Mesothelial cell of epicardium (in vitro differentiated cells): ENCODE results near the gene KLHL2. TPM values are rescaled to one million over a fixed set of nuclear protein-coding genes. Genes with fewer than 3 reads are reported as not detected.

ENCODE experiments used
- DNase-seq, 2 experiments: peaks; one replicate each; pipeline ENCODE4 v3.0.0; 2021; ENCODE audit warnings: low spot score in 2 of 2; ENCODE audit not compliant: unreplicated experiment in 2 of 2
- H3K27ac Mint-ChIP-seq: 2 replicates; pipeline ENCODE4 v1.8.0; 2021; ENCODE audit warnings: mixed read lengths
- H3K27me3 Mint-ChIP-seq: 2 replicates; pipeline ENCODE4 v1.8.0; 2021; ENCODE audit warnings: low read depth, mixed read lengths
- H3K36me3 Mint-ChIP-seq: 2 replicates; pipeline ENCODE4 v1.8.0; 2021; ENCODE audit warnings: mixed read lengths
- H3K4me1 Mint-ChIP-seq: 2 replicates; pipeline ENCODE4 v1.8.0; 2021; ENCODE audit warnings: mixed read lengths
- H3K4me3 Mint-ChIP-seq: 2 replicates; pipeline ENCODE4 v1.8.0; 2021; ENCODE audit warnings: mild to moderate bottlenecking, moderate library complexity, mixed read lengths
- H3K9me3 Mint-ChIP-seq: 2 replicates; pipeline ENCODE4 v1.8.0; 2021; ENCODE audit warnings: mixed read lengths
- total RNA-seq: library from RNA; stranded (reverse); gene quantifications from 3 replicates; pipeline ENCODE4 v1.2.1, GENCODE V29; 2021
- TF ChIP-seq, protein P1 (sequence below): fragments of 200-600 bp; sonication (generic); IDR thresholded peaks from one replicate; pipeline ENCODE4 v1.5.0; 2021; ENCODE audit warnings: antibody characterized with exemption; ENCODE audit not compliant: unreplicated experiment

Gene KLHL2
- total RNA-seq, 1 donor from 2014 or later = 9.9 TPM

DNA sequence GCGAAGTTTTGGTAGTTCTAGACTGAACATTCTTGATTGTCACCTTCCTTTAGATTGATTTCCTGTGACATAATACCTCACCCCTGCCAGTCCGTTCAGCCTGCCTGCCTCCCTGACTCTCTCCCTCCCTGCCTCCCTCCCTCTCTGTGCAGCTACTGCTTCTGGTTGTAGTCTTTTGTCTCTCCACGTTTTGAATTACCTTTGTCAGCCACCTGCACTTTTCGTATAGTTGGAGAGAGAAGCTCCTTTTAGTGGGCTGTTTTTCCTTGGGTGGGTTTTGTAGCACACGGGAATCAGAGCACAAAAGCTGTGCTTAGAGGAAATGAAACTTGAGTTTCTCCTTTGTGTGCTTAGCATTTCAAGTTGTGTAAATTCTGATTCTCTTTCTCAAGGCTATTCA is 87.5 kb downstream of the KLHL2 start:
- DNase-seq = no peak
- Mint-ChIP-seq H3K9me3 (no peaks in the 10 kb centered on the region), H3K27ac (peak overlapping the region; percentile 9), H3K36me3 (peaks cover 5% of the 10 kb centered on the region), H3K4me3 (no peak overlapping the region), H3K4me1 (peaks cover 12% of the 10 kb centered on the region), H3K27me3 (no peaks in the 10 kb centered on the region)
- TF ChIP-seq, protein P1, sequence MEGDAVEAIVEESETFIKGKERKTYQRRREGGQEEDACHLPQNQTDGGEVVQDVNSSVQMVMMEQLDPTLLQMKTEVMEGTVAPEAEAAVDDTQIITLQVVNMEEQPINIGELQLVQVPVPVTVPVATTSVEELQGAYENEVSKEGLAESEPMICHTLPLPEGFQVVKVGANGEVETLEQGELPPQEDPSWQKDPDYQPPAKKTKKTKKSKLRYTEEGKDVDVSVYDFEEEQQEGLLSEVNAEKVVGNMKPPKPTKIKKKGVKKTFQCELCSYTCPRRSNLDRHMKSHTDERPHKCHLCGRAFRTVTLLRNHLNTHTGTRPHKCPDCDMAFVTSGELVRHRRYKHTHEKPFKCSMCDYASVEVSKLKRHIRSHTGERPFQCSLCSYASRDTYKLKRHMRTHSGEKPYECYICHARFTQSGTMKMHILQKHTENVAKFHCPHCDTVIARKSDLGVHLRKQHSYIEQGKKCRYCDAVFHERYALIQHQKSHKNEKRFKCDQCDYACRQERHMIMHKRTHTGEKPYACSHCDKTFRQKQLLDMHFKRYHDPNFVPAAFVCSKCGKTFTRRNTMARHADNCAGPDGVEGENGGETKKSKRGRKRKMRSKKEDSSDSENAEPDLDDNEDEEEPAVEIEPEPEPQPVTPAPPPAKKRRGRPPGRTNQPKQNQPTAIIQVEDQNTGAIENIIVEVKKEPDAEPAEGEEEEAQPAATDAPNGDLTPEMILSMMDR = no peak

DNA sequence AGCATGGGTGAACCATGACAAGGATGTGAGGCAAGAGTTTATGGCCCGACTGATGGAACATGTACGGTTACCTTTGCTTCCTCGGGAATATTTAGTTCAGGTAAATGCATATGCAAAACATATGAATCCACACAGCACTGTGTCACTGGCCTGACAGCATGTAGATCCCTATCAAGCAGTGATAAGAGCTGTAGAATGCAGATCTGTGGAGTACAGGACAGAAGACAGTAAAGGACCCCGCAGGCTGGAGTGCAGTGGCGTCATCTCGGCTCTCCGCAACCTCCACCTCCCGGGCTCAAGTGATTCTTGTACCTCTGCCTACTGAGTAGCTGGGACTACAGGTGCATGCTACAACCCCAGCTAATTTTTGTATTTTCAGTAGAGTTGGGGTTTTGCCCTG is 90.3 kb downstream of the KLHL2 start:
- Mint-ChIP-seq H3K36me3 (peaks cover 7% of the 10 kb centered on the region), H3K4me1 (peaks cover 12% of the 10 kb centered on the region), H3K27me3 (no peaks in the 10 kb centered on the region), H3K27ac (no peak overlapping the region), H3K9me3 (no peaks in the 10 kb centered on the region), H3K4me3 (no peak overlapping the region)
- DNase-seq = no peak
- TF ChIP-seq, protein P1 = no peak

- Mint-ChIP-seq H3K9me3 (no peaks in the 10 kb centered on the region), H3K36me3 (peaks cover 7% of the 10 kb centered on the region), H3K4me3 (no peak overlapping the region), H3K27ac (no peak overlapping the region), H3K27me3 (no peaks in the 10 kb centered on the region), H3K4me1 (peaks cover 6% of the 10 kb centered on the region)
- DNase-seq = no peak
- TF ChIP-seq, protein P1 = no peak
Observed at GRCh38 chr4:165299399-165300060, 92.2 kb downstream of the KLHL2 start.

DNA sequence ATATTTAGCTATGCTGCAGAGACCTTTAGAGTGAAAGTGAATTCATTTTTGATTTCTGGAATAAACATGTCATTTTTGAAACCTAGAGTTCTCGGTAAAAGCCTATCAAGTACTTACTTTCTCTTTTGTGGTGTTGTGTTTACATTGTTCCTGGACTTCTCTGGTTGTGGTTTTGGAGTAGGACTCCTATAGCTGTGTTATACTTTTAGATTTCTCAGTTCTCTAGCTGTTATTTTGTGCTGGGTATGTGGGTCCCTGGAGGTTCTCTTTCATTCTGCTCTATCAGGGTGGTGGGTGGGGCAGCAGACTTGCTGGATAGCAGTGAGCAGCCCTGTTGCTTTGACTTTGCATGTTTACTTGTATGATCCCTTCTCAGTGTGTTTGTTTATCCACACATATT is 94.5 kb downstream of the KLHL2 start:
- Mint-ChIP-seq H3K4me1 (no peaks in the 10 kb centered on the region), H3K9me3 (no peaks in the 10 kb centered on the region), H3K36me3 (peaks cover 7% of the 10 kb centered on the region), H3K27ac (no peak overlapping the region), H3K4me3 (no peak overlapping the region), H3K27me3 (no peaks in the 10 kb centered on the region)
- TF ChIP-seq, protein P1 = no peak
- DNase-seq = no peak

DNA sequence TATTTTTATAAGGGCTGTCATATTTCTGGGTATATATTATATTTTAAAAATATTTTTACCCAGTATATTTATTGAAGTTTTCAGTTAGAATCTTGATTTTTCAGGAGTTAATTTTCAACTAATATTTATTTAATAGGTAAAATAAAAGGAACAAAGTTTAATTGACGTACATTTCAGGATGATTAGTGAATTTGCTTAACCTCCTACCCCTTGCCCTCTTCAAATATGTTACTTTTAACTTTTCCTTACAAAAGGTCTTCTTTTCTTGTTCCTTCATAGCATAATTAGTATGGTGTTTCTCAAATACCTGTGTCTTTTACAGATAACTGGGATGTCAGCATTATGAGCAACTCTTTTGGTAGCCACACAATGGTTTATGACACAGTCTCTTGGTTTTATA is 95.3 kb downstream of the KLHL2 start:
- Mint-ChIP-seq H3K27ac (no peak overlapping the region), H3K4me3 (no peak overlapping the region), H3K27me3 (no peaks in the 10 kb centered on the region), H3K9me3 (no peaks in the 10 kb centered on the region), H3K4me1 (no peaks in the 10 kb centered on the region), H3K36me3 (peaks cover 7% of the 10 kb centered on the region)
- TF ChIP-seq, protein P1 = no peak
- DNase-seq = no peak
